ENCODE data around the gene ASAP3.

Gene ASAP3

DNA sequence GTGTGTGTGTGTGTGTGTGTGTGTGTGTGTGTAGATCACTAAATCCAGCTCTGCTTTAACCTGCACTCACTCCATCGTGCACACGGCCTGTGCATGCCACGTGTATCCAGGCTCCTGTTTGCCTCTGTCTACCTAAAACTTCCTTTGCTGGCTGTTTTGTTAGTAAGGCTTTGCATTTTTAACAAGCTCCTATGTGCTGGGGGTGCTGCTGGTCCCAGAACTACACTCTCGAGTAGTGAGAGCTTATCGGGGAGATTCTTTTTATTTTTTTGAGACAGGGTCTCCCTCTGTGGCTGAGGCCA lies 58.8 kb downstream of the ASAP3 start:
- TF ChIP-seq, protein P1, sequence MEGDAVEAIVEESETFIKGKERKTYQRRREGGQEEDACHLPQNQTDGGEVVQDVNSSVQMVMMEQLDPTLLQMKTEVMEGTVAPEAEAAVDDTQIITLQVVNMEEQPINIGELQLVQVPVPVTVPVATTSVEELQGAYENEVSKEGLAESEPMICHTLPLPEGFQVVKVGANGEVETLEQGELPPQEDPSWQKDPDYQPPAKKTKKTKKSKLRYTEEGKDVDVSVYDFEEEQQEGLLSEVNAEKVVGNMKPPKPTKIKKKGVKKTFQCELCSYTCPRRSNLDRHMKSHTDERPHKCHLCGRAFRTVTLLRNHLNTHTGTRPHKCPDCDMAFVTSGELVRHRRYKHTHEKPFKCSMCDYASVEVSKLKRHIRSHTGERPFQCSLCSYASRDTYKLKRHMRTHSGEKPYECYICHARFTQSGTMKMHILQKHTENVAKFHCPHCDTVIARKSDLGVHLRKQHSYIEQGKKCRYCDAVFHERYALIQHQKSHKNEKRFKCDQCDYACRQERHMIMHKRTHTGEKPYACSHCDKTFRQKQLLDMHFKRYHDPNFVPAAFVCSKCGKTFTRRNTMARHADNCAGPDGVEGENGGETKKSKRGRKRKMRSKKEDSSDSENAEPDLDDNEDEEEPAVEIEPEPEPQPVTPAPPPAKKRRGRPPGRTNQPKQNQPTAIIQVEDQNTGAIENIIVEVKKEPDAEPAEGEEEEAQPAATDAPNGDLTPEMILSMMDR (IDR thresholded peaks at IDR 0.05; ENCODE audit: insufficient read depth, low read length, missing control alignments): no peak
- H3K4me3 ChIP-seq (ENCODE audit: low read depth, low read length): peak overlapping the region; percentile 70
- ChIA-PET POLR2A (interaction anchor here (0.6 to 1.2 kb wide), 3 partner anchors 59 to 84 kb away, joined by 3 to 6 read pairs (median 5); partner anchors contain the start of genes ASAP3 and HNRNPR), CTCF (interaction anchor here (0.9 to 5.6 kb wide), 5 partner anchors 12 to 114 kb away, joined by 3 to 43 read pairs (median 3); no protein-coding TSS in a partner anchor)
- no peak for DNase-seq (ENCODE audit: low read depth, low spot score)

DNA sequence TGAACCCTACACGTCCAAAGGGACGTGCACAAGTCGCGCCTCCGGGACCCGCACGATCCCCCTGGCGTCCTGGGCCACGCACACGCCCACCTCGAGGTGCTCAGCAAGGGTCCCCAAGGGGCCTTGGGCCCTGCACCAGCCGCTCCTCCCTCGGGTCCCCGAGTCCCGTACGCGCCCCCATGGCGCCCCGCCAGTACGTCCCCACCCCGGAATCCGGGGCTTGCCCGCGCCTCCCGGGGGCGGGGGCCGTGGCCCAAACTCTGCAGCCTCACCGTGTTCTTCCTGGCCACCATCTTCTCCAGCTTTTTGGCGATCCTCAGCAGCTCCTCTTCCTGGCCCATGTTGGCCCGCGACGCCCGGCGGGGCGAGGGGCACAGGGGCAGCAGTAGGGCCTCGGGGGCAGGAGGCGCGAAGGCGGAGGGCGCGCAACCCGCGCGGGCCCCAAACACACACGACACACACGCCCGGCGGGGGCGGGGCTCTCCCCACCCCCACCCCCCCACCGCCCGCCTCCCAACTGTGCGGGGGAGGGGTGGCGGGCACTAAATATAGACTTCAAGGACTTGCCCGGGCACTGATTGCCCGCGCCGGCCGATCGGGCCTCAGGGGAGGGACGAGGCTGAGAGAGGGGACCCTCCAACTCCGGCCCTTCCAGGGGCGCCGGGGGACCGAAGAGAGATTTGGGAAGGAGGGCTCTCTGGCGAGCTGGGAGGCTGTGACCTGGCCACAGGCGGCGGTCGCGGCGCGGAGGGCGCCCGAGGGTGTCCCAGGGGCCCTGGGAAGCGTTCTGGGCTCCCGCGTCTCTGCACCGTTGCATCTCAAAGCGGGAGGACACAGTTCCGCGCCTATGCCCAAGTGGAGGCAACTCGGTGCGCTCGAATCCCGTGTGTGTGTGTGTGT lies 59.4 kb downstream of the ASAP3 start, which contains the start of gene TCEA3:
TCEA3 (minus strand) TSS at position 456 of the 900 bp plus-strand sequence; CDS start at position 341, 115 bp downstream.
- H3K4me3 ChIP-seq (ENCODE audit: low read depth, low read length): peak within 1 kb of the TSS; percentile 70
- POLR2A ChIA-PET: interaction anchor here (0.7 to 1.2 kb wide), 3 partner anchors 39 to 80 kb away, joined by 4 to 6 read pairs (median 5); partner anchors contain the start of genes ASAP3 and HNRNPR
- TF ChIP-seq, protein P1 (IDR thresholded peaks at IDR 0.05; ENCODE audit: insufficient read depth, low read length, missing control alignments): no peak
- DNase-seq (ENCODE audit: low read depth, low spot score): no peak
- CTCF ChIA-PET: interaction anchor here (0.9 to 5.6 kb wide), 6 partner anchors 11 to 213 kb away, joined by 3 to 43 read pairs (median 4); no protein-coding TSS in a partner anchor

DNA sequence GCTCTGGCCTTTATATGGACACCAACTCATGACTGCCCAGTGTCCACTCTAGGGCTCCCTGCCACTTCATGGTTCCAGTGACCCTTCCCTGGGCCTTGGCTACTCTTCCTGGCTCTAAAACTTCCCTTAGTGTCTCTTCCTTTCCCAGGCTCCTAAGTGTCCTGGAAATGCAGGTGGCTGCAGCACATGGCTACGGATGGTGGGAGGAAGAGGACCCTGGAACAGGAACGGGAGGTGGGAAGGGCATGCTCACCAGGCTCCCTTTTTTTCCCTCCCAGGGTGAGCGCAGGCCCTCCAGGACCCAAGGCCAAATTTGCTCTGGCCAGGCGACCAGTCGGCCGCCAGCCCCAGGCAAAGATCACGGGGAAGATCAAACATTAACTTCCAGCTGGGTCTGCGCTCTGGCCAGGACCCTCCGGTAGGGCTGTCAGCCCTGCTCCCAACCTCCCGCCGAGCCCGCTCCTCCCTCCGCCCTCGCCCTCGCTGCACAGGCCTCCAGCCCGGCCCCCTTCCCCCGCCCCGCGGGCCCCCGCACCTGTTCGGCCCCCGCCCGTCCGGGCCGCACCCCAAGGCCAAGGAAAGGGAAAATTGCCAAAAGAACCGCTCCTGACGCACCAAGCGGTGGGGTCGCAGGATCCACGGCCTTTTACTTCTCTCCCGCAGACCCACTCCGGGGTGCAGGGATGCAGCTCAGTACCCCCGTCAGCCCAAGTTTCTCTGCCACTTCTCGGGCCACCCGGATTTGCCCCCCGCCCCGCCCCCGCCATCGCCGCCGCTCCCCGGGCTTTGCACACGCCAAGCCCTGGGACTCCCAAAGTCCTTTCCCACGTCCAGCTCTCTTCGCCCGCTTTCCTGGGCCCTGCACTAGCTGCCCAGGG lies 60.3 kb downstream of the ASAP3 start:
- TF ChIP-seq, protein P1 (IDR thresholded peaks at IDR 0.05; ENCODE audit: insufficient read depth, low read length, missing control alignments): no peak
- POLR2A ChIA-PET: interaction anchor here (0.7 to 2.4 kb wide), 3 partner anchors 12 to 79 kb away, joined by 3 to 11 read pairs (median 4); partner anchors contain the start of gene HNRNPR
- DNase-seq (ENCODE audit: low read depth, low spot score): no peak
- CTCF ChIA-PET: interaction anchor here (1.3 to 5.6 kb wide), 4 partner anchors 20 to 214 kb away, joined by 4 to 43 read pairs (median 6); no protein-coding TSS in a partner anchor
- peak overlapping the region; percentile 70 for H3K4me3 ChIP-seq (ENCODE audit: low read depth, low read length)

DNA sequence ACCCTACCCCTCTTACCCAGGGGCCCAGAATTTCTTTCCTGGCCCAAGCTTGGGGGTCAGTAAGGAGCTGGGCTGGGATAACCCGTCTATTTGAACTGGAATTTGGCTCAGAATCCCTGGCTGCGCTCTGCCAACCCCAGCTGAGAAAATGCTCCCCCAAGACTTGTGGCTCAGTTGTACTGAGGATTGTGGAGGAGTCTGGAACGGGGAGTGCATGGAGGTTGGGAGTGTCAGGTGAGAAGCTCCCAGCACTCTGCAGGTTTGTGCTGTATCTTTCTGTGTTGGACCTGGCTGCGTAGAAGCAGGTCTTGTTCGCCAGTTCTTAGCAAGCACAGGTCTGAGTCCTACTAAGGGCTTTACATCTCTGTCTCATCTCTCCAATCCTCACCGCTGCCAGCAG lies 61.0 kb downstream of the ASAP3 start:
- CTCF ChIA-PET: interaction anchor here (0.8 to 5.6 kb wide), 8 partner anchors 9 to 215 kb away, joined by 3 to 43 read pairs (median 4); partner anchors contain the start of gene HNRNPR
- peak overlapping the region; percentile 70 for H3K4me3 ChIP-seq (ENCODE audit: low read depth, low read length)
- POLR2A ChIA-PET: interaction anchor here (1.1 to 2.4 kb wide), 5 partner anchors 11 to 137 kb away, joined by 3 to 11 read pairs (median 4); partner anchors contain the start of genes ASAP3, HNRNPR and ID3
- TF ChIP-seq, protein P1 (IDR thresholded peaks at IDR 0.05; ENCODE audit: insufficient read depth, low read length, missing control alignments): no peak
- no peak for DNase-seq (ENCODE audit: low read depth, low spot score)

DNA sequence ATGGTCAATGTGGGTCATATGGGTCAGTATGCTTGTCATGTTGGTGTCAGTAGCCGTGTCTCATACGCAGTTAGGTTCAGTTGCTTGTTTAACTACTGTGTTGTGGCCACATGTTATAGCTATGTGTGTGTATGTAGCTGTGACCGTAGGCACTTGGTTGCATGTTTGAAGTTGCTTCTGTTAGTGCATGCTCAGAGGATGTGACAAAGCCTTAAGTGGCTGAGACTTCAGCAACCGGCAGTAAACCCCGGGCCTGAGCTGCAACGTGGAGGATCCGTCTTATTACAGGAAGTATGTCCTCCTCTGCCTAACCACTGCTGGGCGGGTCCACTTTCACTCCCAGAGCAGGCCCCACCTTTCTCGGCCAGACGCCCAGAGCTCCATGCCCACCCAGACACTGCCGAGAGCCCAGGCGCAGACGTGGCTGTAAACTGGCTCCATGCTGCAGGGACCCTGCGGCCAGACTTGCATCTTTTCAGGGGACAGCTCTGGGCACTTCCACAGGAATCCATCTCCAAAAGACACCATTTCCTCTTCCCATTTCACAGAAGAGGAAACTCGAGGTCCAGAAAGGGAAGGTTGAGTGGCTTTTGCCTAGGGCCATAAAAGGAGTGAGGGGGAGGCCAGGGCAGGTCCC lies 61.6 kb downstream of the ASAP3 start:
- TF ChIP-seq, protein P1 (IDR thresholded peaks at IDR 0.05; ENCODE audit: insufficient read depth, low read length, missing control alignments): no peak
- peak; percentile 54 for DNase-seq (ENCODE audit: low read depth, low spot score)
- ChIA-PET CTCF (interaction anchor here (0.8 to 5.6 kb wide), 10 partner anchors 8 to 269 kb away, joined by 3 to 43 read pairs (median 4); partner anchors contain the start of genes HNRNPR and RPL11), POLR2A (interaction anchor here (0.8 to 2.4 kb wide), 7 partner anchors 11 to 137 kb away, joined by 3 to 11 read pairs (median 3); partner anchors contain the start of genes ASAP3, HNRNPR and ID3)
- H3K4me3 ChIP-seq (ENCODE audit: low read depth, low read length): peak overlapping the region; percentile 70

Measured in AG04449 (cell line).